HG03139 (cell line): ENCODE results near the gene PIK3C2G.
"Not testable (repeated sequence)": the region's sequence is repeated elsewhere in the genome, so short reads cannot be mapped to it uniquely, and the experiment has no call there.

Experiments
- ATAC-seq: cut with Tn5 transposase; IDR thresholded peaks from one replicate; pipeline ENCODE4 v1.9.1; 2021; ENCODE audit not compliant: unreplicated experiment

PIK3C2G gene, protein sequence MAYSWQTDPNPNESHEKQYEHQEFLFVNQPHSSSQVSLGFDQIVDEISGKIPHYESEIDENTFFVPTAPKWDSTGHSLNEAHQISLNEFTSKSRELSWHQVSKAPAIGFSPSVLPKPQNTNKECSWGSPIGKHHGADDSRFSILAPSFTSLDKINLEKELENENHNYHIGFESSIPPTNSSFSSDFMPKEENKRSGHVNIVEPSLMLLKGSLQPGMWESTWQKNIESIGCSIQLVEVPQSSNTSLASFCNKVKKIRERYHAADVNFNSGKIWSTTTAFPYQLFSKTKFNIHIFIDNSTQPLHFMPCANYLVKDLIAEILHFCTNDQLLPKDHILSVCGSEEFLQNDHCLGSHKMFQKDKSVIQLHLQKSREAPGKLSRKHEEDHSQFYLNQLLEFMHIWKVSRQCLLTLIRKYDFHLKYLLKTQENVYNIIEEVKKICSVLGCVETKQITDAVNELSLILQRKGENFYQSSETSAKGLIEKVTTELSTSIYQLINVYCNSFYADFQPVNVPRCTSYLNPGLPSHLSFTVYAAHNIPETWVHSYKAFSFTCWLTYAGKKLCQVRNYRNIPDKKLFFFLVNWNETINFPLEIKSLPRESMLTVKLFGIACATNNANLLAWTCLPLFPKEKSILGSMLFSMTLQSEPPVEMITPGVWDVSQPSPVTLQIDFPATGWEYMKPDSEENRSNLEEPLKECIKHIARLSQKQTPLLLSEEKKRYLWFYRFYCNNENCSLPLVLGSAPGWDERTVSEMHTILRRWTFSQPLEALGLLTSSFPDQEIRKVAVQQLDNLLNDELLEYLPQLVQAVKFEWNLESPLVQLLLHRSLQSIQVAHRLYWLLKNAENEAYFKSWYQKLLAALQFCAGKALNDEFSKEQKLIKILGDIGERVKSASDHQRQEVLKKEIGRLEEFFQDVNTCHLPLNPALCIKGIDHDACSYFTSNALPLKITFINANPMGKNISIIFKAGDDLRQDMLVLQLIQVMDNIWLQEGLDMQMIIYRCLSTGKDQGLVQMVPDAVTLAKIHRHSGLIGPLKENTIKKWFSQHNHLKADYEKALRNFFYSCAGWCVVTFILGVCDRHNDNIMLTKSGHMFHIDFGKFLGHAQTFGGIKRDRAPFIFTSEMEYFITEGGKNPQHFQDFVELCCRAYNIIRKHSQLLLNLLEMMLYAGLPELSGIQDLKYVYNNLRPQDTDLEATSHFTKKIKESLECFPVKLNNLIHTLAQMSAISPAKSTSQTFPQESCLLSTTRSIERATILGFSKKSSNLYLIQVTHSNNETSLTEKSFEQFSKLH (N-terminal part only)

DNA sequence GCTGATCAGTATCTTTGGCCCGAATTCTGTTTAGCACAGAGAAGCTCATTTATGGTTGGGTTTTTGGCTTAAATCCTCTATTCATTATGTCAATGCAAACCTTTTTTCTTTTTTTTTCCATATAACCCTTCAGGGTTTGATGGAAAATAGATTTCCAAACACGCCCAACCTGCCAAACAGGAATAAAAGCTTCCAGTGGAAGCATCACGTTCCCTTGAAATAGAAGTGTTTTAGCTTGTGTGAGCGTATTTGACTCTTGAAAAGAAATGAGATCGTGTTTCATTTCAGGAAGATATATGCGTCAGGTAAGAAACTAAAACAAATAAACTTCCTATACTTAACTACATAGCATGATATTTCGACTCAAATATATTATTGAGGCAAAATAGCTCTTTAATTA, at the start of gene PIK3C2G:
TSS of gene PIK3C2G (plus strand) at position 246 of the 400 bp plus-strand sequence. CDS start 20,564 bp downstream, outside the sequence.
- ATAC-seq: no peak

DNA sequence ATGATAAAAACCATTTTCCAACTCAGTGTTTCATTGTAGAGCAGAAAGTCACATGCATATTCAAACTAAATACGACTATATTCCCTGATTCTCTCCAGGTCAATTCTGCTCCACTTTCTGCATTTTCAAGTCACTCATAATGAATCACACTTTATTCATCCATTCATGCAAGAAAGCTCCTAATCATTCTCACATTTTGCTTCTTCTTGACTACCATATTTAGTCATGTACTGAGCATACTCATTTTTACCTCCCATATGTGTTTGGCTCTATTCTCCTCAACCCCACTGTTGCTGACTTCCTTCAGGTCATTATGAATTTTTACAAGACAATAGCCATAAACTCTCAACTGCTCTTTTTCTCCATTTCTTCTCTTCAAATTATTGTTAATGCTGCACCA, 43.4 kb upstream of the PIK3C2G start:
- ATAC-seq: no peak

GRCh38 chr12:18221726-18222125, 39.6 kb upstream of the PIK3C2G start:
- ATAC-seq: no peak

GRCh38 chr12:18222699-18223098, 38.6 kb upstream of the PIK3C2G start:
- ATAC-seq: no peak

DNA sequence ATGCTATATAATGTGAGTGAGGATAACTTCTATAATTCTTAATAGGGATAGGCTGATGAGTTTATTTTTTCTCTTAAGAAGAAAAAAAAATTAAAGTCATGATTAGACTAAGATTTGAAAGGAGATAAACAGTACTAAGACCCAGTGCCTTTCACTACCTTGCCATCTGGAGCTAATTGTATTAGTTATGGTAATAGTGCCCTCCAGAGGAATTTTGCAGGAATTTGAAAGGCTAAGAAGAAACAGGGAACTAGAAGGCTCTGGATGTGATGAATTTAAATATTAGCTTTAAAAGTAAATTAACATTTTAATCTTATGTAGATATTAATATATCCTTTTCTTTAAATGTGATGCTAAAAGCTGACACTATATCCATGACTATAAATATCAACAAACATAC, 36.6 kb upstream of the PIK3C2G start:
- no peak for ATAC-seq

DNA sequence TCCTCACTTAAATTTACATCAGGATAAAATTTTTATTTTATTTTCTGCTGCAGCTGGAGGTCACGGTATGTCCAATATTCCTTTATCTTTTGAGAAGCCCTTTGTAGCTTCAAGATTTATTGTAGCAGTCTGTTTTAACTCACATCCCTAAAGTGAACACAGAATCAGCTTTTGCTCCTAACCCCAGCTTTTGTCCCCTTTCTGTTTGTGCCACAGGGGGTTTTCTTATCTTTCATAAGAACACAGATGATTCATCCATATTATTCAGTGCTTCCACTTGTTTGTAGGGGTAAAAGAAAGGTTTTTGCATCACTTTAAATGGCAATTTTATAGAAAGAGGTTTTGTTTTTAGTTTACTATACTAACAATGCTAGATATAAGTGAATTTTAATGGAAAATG, 21.8 kb upstream of the PIK3C2G start:
- ATAC-seq: no peak

GRCh38 chr12:18242380-18243089, 18.8 kb upstream of the PIK3C2G start:
- ATAC-seq: no peak

DNA sequence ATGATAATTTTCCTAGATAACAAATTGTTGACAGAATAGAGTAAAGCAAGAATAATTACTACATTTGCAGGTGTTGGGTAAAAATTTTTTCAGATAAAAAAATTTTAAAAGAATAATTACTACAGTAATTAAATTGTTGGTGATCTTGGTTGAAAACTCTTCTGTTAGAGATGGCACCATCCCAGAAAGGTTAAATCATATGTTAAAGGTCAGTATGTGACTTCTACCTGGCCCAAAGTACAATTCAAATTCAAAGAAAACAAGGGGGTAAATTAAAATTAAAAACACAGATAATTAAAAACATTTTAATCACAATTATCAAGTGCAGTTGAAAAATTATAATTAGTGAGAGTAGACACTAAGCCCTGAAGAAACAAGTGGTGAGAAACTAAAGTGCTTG, 18.1 kb upstream of the PIK3C2G start:
- ATAC-seq: no peak

DNA sequence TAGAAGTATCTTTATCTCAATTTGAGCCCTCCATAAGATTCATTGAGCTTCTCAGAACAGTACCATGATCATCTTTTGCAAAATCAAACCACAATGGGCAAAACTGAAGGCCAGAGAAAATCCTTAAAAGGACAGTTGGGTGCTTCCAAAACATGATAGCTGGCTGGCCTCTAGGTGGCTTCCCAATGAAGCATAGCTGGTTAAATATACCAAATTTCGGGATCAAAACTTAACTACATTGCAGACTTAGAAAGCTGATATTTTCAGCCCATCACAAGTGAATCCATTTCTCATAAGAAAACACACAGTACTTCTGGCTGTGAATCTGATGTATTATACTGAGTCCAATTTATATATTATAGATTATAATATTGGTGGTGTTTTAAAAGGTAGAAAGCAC, 15.3 kb upstream of the PIK3C2G start:
- ATAC-seq: no peak

GRCh38 chr12:18250313-18250916, 10.9 kb upstream of the PIK3C2G start:
- no peak for ATAC-seq

DNA sequence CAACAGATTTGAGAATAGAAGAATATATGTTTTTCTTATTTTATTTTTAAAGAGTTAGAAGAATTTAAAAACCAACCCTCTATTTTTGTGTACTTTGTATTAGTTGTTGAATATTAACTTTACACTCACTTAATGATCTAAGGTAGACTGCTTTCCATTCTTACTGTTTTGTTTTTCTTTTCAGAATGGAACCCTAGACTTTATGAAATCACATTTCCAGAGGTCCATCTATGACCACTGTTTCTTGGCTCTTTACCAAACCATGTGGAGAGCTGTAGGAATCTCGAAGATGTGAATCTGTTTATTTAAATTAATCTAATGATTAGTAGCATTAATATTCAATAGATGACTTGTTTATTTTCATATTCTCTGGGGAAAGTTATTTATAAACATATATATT, 7.2 kb upstream of the PIK3C2G start:
- ATAC-seq: no peak

DNA sequence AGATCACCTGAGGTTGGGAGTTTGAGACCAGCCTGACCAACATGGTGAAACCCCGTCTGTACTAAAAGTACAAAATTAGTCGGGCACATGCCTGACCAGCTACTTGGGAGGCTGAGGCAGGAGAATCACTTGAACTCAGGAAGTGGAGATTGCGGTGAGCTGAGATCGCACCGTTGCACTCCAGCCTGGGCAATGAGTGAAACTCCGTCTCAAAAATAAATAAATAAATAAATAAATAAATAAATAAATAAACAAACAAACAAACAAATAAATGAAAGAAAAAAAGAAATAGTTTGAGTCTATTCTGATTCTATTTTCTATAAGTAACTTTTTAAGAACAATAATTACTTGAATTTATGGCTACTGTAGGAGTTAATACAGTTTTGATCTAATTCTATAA, 6.3 kb upstream of the PIK3C2G start:
- ATAC-seq: not testable (repeated sequence)

GRCh38 chr12:18257251-18257650, 4.1 kb upstream of the PIK3C2G start:
- no peak for ATAC-seq

- ATAC-seq: no peak
Observed at GRCh38 chr12:18258929-18259328, 2.4 kb upstream of the PIK3C2G start.

DNA sequence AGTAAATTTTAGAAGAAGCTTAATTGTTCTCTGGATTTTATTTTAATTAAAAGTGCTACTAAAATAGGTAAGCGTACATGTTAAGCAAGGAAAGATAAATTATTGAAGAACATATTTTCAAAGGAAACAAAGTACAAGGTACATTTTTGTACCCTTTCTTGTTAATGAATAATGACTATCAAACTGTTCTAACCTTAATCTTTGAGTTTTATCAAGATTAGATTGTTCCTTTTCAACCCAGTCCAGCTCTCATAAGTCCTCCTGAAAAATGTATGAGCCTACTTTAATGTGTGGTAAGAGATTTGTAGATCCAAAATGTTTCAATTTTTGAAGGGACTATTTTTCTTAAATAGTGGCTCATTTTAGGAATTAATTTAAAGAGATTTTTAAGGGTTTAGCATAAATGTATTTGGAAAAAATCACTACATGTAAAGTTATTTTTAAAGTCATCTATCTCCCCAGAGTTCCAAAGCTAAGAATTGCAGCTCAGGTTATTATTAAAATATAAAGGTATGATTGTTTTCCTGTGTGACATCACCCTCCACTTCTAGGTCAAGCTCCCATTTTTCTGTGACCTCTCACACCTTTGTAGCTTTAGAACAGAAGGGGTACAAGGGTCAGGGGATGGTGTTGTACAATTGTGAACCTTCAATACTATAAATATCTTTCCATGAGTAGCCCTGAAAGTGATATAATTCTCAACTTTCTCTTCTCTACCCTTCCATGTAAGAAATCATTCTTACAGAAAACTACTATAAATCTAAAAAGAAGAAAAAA, 1.2 kb upstream of the PIK3C2G start:
- ATAC-seq: no peak

DNA sequence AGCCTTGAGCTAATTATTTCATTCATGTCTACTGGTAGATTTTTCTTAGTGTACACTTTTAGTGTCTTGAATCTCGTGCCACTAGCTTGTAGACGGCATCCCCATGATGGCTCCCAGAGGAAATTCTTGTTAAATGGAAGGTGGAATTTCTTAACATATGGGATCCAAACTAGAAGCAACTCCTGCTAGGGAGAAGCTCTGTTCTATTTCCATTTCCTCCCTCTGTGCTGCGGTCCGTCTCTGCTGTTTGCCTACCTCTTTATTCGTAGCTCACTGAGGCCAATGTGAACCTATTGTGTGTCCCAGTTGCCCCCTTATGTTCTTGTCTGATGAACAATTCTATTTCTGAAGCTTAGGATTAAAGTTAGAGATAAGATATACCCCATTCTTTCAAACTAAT, 588 bp downstream of the PIK3C2G start:
- ATAC-seq: no peak

GRCh38 chr12:18262514-18262913, 1.2 kb downstream of the PIK3C2G start:
- no peak for ATAC-seq

DNA sequence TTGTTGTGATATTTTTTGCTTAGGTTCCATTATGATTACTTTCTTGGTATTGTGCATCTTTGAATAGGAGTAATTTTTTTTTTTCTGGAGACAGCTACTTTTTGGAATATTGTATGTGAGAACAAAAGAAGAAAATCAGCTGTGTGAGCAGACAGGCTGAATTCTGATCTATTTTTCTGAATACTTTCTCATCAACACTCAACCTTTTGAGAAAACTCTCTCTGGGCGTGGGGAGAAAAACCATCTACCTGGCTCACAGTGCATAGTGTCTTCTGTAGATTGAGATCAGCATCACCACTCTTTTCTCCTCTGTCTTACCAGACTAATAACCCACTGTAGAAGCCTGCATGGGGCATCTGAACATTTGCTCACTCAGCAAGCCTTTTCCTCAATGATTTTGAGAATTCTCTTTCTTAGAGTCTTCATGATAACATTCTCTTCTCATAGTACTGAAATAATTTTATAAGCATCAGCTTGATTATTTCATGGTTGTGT, 3.3 kb downstream of the PIK3C2G start:
- ATAC-seq: no peak

DNA sequence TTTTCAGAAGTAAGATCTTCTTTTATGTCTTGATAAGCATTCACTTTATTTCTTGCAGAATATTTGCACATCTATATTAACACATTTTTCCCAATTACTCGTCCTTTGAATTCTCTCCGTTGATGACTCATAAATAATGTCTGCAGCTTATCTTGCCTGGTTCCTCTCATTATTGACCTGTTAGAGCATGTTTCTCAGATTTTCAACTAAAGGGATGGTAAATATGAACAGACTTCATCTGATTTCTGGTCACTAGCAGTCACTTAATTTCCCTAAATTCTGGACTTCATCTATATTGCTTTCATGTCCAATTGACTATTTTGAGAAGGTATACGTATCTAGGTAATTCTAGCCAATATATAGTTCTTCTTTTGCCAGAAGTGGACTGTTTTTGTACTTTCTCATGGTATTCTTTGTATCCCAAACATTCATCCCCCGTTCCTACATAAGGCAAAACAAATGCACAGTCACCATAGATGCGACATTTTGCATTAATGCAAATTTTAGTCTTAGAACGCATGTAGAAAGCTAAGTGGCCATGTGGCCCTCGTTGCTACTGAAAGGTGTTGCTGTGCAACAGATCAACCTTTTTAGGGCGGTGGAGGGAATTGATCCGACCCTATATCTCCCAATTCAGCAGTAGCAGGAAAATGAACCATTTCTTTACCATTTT, 6.2 kb downstream of the PIK3C2G start:
- ATAC-seq: no peak
